BLaER1 (cell line): ENCODE measurements around the gene C10orf71.

Experiments used
- H3K27ac ChIP-seq: shearing (Covaris generic); formaldehyde crosslinking; 2 replicates; pipeline ENCODE4 v1.8.1; 2022
- H3K27me3 ChIP-seq: shearing (Covaris generic); formaldehyde crosslinking; 2 replicates; pipeline ENCODE4 v1.8.1; 2022
- H3K36me3 ChIP-seq: shearing (Covaris generic); formaldehyde crosslinking; 2 replicates; pipeline ENCODE4 v1.8.1; 2022
- H3K4me1 ChIP-seq: shearing (Covaris generic); formaldehyde crosslinking; 2 replicates; pipeline ENCODE4 v1.8.1; 2022
- H3K4me2 ChIP-seq: shearing (Covaris generic); formaldehyde crosslinking; 2 replicates; pipeline ENCODE4 v1.8.1; 2022
- H3K4me3 ChIP-seq: shearing (Covaris generic); formaldehyde crosslinking; 2 replicates; pipeline ENCODE4 v1.8.1; 2022
- H3K9ac ChIP-seq: shearing (Covaris generic); formaldehyde crosslinking; 2 replicates; pipeline ENCODE4 v1.8.1; 2022
- H3K9me3 ChIP-seq: shearing (Covaris generic); formaldehyde crosslinking; 2 replicates; pipeline ENCODE4 v1.8.1; 2022
- H4K20me1 ChIP-seq: shearing (Covaris generic); formaldehyde crosslinking; 2 replicates; pipeline ENCODE4 v1.8.1; 2022
- Cebpa-rat ChIP-seq: shearing (Covaris generic); IDR thresholded peaks from 2 replicates; pipeline ENCODE4 v1.8.1; 2022

The C10orf71 gene

DNA sequence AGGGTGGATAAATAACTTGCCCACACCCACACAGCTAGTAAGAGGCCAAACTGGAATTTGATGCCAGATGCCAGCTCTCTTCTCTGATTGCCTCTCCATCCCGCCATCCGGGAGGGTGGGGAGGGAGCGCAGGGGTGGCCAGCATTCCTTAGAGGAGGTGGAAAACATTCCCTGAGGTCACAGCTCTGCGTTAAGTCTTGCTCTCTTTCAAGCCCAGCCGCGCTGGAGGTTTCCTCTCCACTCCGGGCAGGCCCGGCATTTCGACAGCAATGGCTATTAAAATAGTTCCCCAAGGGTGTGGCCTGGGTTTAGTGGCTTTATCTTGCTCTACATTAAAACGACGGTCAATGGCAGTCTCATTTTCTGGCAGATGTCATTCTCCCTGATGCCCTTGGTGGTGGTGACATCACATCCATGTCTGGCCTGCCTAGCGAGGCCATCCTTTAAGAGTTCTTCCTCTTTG is 16.1 kb upstream of the C10orf71 start:
- TF ChIP-seq Cebpa-rat, result no peak
- H3K4me3 ChIP-seq, result no peak overlapping the region
- no peak overlapping the region for H3K4me2 ChIP-seq
- H3K27ac ChIP-seq, result no peak overlapping the region
- H4K20me1 ChIP-seq, result no peaks in the 10 kb centered on the region
- H3K36me3 ChIP-seq, result no peaks in the 10 kb centered on the region
- H3K27me3 ChIP-seq, result no peaks in the 10 kb centered on the region
- H3K4me1 ChIP-seq, result peaks cover 6% of the 10 kb centered on the region; the same call in 1 of the 2 replicates
- no peaks in the 10 kb centered on the region for H3K9me3 ChIP-seq
- no peak overlapping the region for H3K9ac ChIP-seq

GRCh38 chr10:49283491-49283890 is 15.5 kb upstream of the C10orf71 start:
- H3K27me3 ChIP-seq, result no peaks in the 10 kb centered on the region
- peaks cover 6% of the 10 kb centered on the region; the same call in 1 of the 2 replicates for H3K4me1 ChIP-seq

GRCh38 chr10:49284356-49284755 is 14.6 kb upstream of the C10orf71 start:
- Histone ChIP-seq H3K27me3 (no peaks in the 10 kb centered on the region), H3K9me3 (no peaks in the 10 kb centered on the region), H3K4me2 (no peak overlapping the region), H4K20me1 (no peaks in the 10 kb centered on the region), H3K27ac (no peak overlapping the region), H3K4me1 (peaks cover 6% of the 10 kb centered on the region; the same call in 1 of the 2 replicates), H3K4me3 (no peak overlapping the region), H3K9ac (no peak overlapping the region), H3K36me3 (no peaks in the 10 kb centered on the region)
- no peak for TF ChIP-seq Cebpa-rat

More at GRCh38 chr10:49283491-49283890, 15.5 kb upstream of the C10orf71 start:
- no peak overlapping the region for H3K27ac ChIP-seq
- no peak overlapping the region for H3K4me3 ChIP-seq
- H4K20me1 ChIP-seq, result no peaks in the 10 kb centered on the region
- H3K9me3 ChIP-seq, result no peaks in the 10 kb centered on the region
- no peaks in the 10 kb centered on the region for H3K36me3 ChIP-seq
- no peak overlapping the region for H3K9ac ChIP-seq
- no peak for TF ChIP-seq Cebpa-rat
- no peak overlapping the region for H3K4me2 ChIP-seq

DNA sequence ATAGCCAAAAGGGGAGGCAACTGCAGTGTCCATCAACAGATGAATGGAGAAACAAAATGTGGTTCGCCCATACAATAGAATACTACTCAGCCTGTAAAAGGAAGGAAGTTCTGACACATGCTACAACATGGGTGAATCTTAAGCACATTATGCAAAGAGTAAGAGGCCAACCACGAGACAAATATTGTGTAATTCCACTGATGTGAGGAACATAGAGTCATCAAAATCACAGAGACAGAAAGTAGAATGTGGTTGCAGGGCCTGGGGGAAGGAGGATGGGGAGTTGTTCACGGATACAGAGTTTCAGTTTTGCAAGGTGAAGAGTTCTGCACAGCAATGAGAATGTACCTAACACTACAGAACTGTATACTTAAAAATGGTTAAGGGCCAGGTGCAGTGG is 13.7 kb upstream of the C10orf71 start:
- Histone ChIP-seq H3K9me3 (no peaks in the 10 kb centered on the region), H3K4me1 (peaks cover 3% of the 10 kb centered on the region; the same call in 1 of the 2 replicates), H4K20me1 (no peaks in the 10 kb centered on the region), H3K4me3 (no peak overlapping the region), H3K9ac (no peak overlapping the region), H3K36me3 (no peaks in the 10 kb centered on the region), H3K27ac (no peak overlapping the region), H3K4me2 (no peak overlapping the region), H3K27me3 (no peaks in the 10 kb centered on the region)
- TF ChIP-seq Cebpa-rat, result no peak

DNA sequence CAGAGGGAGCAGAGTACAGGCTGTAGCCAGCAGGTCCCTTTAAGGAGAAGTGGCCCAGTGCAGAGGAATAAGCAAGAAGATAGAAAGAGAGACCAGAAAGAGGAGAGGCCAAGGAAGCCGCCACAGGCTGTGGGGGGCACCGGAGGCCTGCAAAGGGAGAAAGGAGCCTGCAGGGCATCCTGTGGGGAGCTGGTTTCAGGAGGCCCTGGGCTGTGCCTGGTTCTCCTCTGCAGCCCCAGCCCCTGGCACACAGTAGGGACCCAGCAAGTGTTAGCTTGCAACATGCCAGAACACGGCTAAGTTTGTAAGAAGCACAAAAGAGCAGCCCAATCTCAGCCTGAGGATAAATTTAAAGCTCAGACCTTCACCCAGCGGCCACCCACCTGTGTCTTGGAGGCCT is 12.3 kb upstream of the C10orf71 start:
- Histone ChIP-seq H3K27me3 (no peaks in the 10 kb centered on the region), H3K9me3 (no peaks in the 10 kb centered on the region), H3K4me1 (peaks cover 6% of the 10 kb centered on the region; the same call in 1 of the 2 replicates), H4K20me1 (no peaks in the 10 kb centered on the region), H3K4me3 (no peak overlapping the region), H3K9ac (no peak overlapping the region), H3K27ac (no peak overlapping the region), H3K4me2 (no peak overlapping the region), H3K36me3 (no peaks in the 10 kb centered on the region)
- TF ChIP-seq Cebpa-rat, result no peak

GRCh38 chr10:49287689-49288340 is 11.2 kb upstream of the C10orf71 start:
- TF ChIP-seq Cebpa-rat, result no peak
- no peak overlapping the region for H3K4me3 ChIP-seq
- no peaks in the 10 kb centered on the region for H3K9me3 ChIP-seq
- H3K4me1 ChIP-seq, result peaks cover 6% of the 10 kb centered on the region; the same call in 1 of the 2 replicates
- H3K4me2 ChIP-seq, result no peak overlapping the region
- no peaks in the 10 kb centered on the region for H3K36me3 ChIP-seq
- H3K27ac ChIP-seq, result no peak overlapping the region
- H3K27me3 ChIP-seq, result no peaks in the 10 kb centered on the region
- H4K20me1 ChIP-seq, result no peaks in the 10 kb centered on the region
- H3K9ac ChIP-seq, result no peak overlapping the region

DNA sequence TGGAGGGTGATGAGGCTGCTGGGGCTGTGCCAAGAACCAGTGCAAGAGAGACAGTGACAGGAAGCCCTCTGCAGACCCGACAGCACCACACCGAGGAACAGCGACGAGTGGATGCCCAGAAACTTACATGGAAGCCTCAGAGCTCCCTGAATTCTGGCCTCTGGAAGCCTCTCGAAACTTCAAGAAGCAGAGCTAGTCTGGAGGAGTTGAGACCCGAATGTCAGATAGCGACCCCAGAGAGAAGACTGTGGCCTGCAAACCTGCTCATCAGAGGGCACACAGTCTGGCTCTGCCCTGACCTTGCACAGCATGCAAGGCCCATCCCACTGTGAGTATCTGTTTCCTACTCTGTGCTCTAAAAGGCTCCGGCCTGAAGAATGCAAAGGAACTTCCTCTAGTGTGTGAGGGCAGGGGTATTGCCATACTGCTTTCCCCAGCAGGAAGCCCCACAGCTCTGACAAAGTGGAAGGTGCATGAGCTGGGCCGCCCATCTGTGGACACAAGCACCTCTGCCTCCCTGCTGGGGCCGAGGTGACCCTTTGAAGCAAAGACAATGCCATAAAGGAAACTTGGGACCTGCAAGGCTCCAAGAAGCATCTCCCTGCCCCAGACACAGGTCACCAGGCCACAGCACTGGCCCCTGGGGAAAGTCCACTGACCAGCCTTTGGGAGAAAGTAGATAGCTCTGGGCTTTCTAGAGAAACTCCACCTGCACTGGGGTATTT is 10.5 kb upstream of the C10orf71 start:
- Histone ChIP-seq H3K27me3 (no peaks in the 10 kb centered on the region), H3K4me1 (peaks cover 6% of the 10 kb centered on the region; the same call in 1 of the 2 replicates), H3K9me3 (no peaks in the 10 kb centered on the region), H4K20me1 (no peaks in the 10 kb centered on the region), H3K27ac (no peak overlapping the region), H3K36me3 (no peaks in the 10 kb centered on the region), H3K9ac (no peak overlapping the region), H3K4me2 (no peak overlapping the region), H3K4me3 (no peak overlapping the region)
- no peak for TF ChIP-seq Cebpa-rat

DNA sequence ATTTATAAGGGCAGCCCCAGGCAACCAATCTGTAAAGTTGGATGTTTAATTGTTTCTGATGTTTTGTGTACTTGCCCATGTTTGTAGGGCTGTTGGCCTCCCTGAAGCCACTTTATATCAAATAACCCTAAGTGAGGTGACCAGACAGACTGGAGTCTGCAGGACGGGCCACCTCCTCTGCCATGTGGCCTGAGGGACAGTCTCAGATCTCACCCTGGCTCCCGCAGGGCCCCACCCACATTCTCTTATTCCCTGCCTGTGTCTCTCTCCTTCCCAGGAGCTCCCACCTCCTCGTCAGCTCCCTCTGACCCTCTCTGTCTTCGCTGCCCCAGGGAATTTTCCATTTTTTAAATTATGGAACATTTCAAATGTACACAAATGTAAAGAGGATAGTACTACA is 9.5 kb upstream of the C10orf71 start:
- Histone ChIP-seq H3K9ac (no peak overlapping the region), H4K20me1 (no peaks in the 10 kb centered on the region), H3K4me1 (peaks cover 6% of the 10 kb centered on the region; the same call in 1 of the 2 replicates), H3K4me3 (no peak overlapping the region), H3K4me2 (no peak overlapping the region), H3K27me3 (no peaks in the 10 kb centered on the region), H3K27ac (no peak overlapping the region), H3K9me3 (no peaks in the 10 kb centered on the region), H3K36me3 (no peaks in the 10 kb centered on the region)
- no peak for TF ChIP-seq Cebpa-rat

GRCh38 chr10:49290131-49290530 is 8.8 kb upstream of the C10orf71 start:
- H3K36me3 ChIP-seq, result no peaks in the 10 kb centered on the region
- no peaks in the 10 kb centered on the region for H3K9me3 ChIP-seq
- H3K4me3 ChIP-seq, result no peak overlapping the region
- no peak overlapping the region for H3K27ac ChIP-seq
- H4K20me1 ChIP-seq, result no peaks in the 10 kb centered on the region
- H3K4me2 ChIP-seq, result no peak overlapping the region; the same call in 1 of the 2 replicates
- H3K9ac ChIP-seq, result no peak overlapping the region
- no peak for TF ChIP-seq Cebpa-rat
- no peaks in the 10 kb centered on the region for H3K27me3 ChIP-seq
- H3K4me1 ChIP-seq, result peaks cover 6% of the 10 kb centered on the region; the same call in 1 of the 2 replicates

DNA sequence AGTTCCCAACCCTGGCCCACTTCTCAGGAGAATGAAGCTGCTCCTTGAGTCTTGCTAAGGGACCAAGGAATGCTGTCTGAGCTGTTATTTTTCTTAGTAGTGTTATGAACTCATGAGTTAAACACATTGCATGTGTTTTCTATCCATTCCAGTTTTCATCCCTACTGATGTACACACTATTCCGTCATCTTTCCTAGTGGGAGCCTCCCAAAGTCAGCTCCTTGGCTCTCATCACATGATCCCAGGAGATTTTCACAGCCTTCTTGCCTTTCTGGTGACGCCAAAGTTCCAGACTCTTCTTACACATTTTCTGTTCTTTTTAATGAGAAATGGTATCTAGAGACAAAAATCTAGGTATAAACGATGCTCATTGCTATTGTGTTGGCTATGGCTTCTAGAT is 8.4 kb upstream of the C10orf71 start:
- H3K27me3 ChIP-seq, result no peaks in the 10 kb centered on the region
- no peak overlapping the region for H3K9ac ChIP-seq
- H3K4me1 ChIP-seq, result peaks cover 6% of the 10 kb centered on the region; the same call in 1 of the 2 replicates
- H3K9me3 ChIP-seq, result no peaks in the 10 kb centered on the region
- no peak overlapping the region for H3K4me3 ChIP-seq
- H4K20me1 ChIP-seq, result no peaks in the 10 kb centered on the region
- TF ChIP-seq Cebpa-rat, result no peak
- H3K27ac ChIP-seq, result no peak overlapping the region
- no peaks in the 10 kb centered on the region for H3K36me3 ChIP-seq
- H3K4me2 ChIP-seq, result no peak overlapping the region; the same call in 1 of the 2 replicates
